Fibroblast of skin of back (primary cell): Measurements from ENCODE around the gene COL4A4.
A peak's percentile ranks its signal among the peaks of the same experiment; 100 is the strongest.

Experiments
- DNase-seq: peaks from one replicate; pipeline ENCODE4 v3.0.0-alpha.2; 2013

COL4A4 gene

GRCh38 chr2:227029426-227030105, 134.4 kb downstream of the COL4A4 start:
- no peak for DNase-seq

GRCh38 chr2:227025510-227025909, 138.5 kb downstream of the COL4A4 start:
- DNase-seq: no peak

- DNase-seq: no peak
Observed at GRCh38 chr2:227022608-227023007, 141.4 kb downstream of the COL4A4 start.

- no peak for DNase-seq
Observed at GRCh38 chr2:227020416-227020815, 143.6 kb downstream of the COL4A4 start.

DNA sequence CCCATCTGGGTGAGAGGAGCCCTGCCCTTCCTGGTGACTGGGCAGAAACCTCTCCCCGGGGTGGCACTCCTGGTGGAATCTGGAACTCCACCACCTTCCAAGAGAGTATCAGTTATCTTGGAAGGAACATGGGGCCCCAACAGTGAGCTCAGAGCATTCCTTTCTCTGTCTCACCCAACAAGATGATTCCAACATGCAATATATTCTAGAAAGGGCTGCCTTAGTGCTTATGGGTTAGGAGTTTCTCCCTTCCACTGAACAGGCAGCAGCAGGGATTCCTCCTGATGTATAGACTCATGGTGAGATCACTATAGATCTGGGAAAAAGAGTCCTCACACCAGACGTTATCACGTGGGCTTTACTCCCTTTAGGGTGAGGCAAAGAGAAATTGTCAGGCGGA, 147.1 kb downstream of the COL4A4 start:
- DNase-seq: no peak

DNA sequence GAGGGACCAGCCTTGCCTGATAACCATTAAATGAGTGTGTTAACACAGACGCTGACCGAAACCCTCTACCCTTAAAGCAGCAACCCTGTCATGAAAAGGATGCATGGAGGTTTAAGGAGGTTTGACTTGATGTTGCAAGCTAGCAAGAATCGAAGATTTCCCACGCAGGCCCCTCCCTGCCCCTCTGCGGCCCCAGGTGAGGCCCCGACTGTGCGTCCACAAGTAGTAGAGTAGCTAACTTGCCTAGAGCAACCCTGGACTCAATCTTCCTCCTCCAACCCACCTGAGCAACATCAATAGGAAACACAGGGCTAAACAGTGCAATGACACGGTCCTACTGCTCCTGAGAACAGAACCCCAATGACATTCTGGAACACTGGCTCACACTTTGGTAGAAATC, 150.1 kb downstream of the COL4A4 start:
- DNase-seq: no peak

- no peak for DNase-seq
Observed at GRCh38 chr2:227013330-227013729, 150.7 kb downstream of the COL4A4 start.

GRCh38 chr2:227010433-227010832, 153.6 kb downstream of the COL4A4 start:
- DNase-seq: peak; percentile 15

DNA sequence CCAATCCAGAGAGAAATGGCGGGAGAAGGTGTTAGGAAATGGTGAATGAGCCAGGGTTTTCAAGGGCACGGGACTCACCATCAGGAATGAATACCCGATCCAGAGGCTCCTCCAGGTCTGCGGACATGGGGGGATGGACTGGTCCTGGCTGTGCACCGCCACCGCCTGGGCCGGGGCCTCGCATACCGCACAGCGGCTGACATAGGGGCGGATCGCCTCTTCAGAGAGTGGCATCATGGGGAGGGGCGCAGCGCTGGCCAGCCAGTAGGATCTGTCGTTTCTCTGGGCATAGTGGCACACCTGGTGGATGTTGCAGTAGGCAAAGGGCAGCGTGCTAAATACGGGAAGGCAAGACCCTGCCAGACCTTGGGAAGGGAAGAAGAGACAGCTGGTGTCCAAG, 156.1 kb downstream of the COL4A4 start:
- no peak for DNase-seq

- no peak for DNase-seq
Observed at GRCh38 chr2:227007148-227007547, 156.9 kb downstream of the COL4A4 start.

DNA sequence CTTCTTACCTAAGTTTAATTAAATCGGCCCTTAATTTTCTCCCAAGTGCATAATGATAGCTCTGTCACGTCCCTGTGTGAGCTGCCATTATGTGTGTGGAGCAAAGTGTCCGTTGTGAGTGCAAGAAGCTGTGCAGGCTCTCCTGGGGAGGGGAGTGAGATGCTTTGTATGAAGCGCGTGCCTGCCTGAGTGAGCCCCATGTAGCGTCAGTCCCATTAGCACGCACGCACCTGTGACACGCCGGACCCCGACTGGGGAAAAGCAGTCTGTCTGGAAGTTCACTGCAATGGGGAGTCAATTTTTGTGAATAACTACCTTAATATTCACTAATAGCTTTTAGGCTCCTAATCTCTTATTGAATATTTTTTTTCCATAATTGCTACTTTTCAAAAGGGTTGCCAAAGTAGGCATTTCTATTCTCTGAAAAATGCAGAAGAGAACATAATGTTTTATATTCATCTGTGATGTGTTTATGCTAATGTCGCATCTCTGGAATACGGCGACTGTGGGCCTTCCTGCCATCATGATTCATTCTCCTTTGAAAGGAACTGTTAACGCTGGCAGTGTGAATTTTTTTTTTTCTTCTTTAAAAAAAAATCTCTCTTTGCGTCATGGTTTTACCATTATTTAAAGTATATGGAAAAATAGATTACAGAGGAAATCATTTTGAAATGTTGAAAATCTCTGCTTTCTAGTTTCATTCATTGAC, 157.7 kb downstream of the COL4A4 start:
- no peak for DNase-seq

DNA sequence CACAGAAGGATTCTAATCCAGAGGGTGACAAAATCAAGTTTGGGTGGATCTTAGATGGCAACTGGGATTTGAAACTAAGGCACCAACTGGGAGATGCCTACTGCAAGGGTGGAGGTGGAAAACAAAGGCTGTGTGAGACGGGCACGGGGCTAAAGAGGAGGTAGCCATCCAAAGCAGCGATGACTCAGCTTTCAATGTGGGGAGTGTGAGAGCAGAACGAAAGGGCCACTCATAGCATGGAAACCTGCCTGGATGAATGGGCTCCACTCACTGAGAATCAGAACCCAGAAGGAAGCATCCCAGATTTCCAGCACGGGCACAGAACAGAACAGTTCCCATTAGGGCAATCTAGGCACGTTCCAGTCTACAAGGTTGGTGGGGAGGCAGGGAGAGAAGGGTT, 159.5 kb downstream of the COL4A4 start:
- no peak for DNase-seq

GRCh38 chr2:227000123-227000522, 163.9 kb downstream of the COL4A4 start:
- DNase-seq: no peak

DNA sequence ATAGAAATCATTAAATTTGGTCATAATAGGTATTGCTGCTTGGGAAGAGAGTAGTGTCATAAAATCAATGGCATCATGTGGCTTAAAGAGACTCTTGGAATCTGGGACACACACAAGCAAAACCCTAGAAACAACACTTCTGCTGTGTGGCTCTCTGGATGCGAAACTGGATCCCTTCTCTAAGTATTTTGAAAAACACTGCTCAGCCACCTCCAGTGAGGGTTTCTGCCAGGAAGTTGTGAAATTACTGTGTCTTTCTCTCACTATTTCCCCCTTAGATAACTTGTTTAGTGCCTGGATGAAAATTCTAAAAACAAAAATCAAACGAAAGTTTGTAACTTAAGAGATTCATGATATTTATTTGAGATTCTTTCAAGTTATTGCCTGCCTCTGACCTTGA, 164.3 kb downstream of the COL4A4 start:
- DNase-seq: no peak

- DNase-seq: peak; percentile 82
Observed at GRCh38 chr2:226995625-226996041, 168.4 kb downstream of the COL4A4 start.

- no peak for DNase-seq
Observed at GRCh38 chr2:226994775-226995174, 169.2 kb downstream of the COL4A4 start.

GRCh38 chr2:226993171-226993570, 170.8 kb downstream of the COL4A4 start:
- no peak for DNase-seq

GRCh38 chr2:226991663-226992062, 172.3 kb downstream of the COL4A4 start:
- DNase-seq: no peak

DNA sequence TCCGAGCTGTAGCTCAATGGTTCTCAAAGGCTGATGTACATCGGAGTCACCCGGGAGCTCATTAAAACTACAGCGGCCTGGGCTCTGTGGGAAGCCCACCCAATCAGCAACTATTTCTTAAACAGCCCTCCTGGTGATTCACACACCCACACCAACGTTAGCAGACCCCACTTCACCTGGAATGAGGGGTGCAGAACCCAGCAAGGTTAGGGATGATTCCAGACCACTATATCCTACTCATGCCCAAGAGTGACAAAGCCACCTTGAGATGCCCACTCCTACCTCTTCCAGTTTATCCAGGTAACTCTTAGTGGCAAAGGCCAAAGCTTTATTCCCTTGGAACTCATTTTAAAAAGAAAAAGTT, 178.4 kb downstream of the COL4A4 start:
- no peak for DNase-seq

- peak; percentile 75 for DNase-seq
Observed at GRCh38 chr2:226984750-226985582, 179.0 kb downstream of the COL4A4 start.

DNA sequence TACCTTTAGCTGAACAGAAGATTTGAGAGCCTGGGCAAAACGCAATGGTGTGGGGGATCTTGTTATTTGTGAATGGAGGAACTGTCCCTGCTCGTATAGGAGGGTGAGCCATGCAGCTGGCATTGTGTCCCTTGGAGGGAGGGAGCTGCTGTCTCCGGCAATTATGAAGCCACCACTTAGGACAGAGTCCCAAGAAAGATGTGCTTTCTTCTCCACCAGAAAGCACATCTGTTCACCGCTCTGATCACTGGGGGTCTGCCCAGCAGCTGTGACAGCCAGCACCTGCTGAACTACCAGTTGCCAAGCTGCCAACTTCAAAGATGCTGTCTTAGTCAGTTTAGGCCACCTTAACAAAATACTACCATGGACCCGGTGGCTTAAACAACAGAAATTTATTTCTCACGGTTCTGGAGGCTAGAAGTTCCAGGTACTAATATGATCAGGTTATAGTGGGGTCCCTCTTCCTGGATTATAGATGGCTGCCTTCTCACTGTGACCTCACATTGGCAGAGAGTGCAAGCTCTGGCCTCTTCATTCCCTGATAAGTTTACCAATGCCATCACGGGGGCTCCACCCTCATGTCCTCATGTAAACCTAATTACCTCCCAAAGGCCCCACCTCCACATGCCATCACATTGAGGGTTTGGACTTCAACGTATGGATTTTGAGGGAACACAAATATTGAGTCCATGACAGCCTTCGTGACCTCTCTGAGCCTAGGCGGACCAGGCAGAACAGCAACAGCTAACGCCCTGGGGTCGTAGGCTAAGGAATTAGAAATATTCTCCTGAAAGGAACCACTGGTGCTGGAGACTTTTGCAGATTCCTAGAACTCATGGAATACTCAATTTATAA, 179.9 kb downstream of the COL4A4 start:
- no peak for DNase-seq

DNA sequence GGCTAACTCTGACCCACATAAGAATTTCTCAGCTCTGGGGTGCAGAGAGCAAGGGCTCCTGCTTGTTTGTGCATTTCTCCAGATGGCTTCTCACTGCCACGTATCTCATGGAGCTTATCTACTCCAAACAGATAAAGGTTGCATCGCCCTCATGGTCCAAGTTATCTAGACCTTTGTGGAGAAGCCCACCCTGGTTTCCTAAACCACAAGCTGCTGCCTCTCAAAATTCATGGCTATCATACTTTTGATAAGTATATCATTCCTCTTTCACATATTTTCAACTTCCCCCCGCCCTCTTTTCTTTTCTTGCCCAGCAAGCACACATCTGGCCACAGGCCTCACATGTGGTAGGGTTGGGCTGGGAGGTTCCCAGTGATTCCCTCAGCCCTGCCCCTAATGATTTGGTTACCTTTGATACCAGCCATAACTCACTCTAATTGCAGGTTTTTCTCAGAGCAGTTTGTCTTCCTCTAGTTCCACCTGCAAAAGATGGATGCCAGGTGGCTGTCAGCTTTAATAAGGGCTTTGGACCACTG, 182.1 kb downstream of the COL4A4 start:
- no peak for DNase-seq
